Adipose tissue (tissue), 3 donors: ENCODE measurements around the gene IL21R. TPM values are rescaled to one million over a fixed set of nuclear protein-coding genes. Genes with fewer than 3 reads are reported as not detected.

Experiments
- H3K27ac ChIP-seq: one replicate; pipeline ENCODE4 v1.5.1; 2013; ENCODE audit warnings: low read depth, low read length
- WGBS, 3 donors: extraction: QIAGEN DNeasy Blood & Tissue Kit; methylation state at CpG; one replicate each; pipeline ENCODE4 v1.1.7; 2013; 5-methylcytosine and 5-hydroxymethylcytosine counted together
- polyA plus RNA-seq, 3 donors: library from polyadenylated mRNA; stranded (reverse); fragments of 200-250 nt; gene quantifications; one replicate each; pipeline ENCODE4 v1.2.3, GENCODE V29; 2013
- donor health status: healthy with polysubstance abuse.
- donor health status: Bipolar disorder and iron deficiency.
- donor health status: healthy.

The IL21R gene
- polyA plus RNA-seq, 3 donors, result 0.12 to 0.19 TPM; not detected in 1

DNA sequence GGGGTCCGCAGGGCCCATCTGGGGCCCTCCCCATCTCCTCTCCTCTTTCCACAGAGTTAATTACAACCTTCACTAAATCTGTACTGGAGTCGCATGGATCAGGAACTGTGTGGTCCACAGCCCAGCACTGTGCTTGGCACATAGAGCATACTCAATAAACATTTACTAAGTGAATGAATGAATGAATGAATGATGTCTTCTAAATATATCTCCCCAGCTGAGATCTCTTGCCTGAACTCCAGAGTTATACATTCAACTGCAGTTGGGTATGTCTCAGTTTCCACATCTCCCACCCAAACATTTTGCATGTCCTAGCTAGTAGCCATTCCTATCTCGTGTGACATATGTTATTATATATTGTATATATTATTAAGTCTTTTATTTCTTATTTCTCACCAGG is 28.7 kb upstream of the IL21R start:
- 94 to 96% (median 95%) methylated on average over 3 of the region's 3 CpGs for WGBS, 3 donors
- H3K27ac ChIP-seq, result no peak overlapping the region

DNA sequence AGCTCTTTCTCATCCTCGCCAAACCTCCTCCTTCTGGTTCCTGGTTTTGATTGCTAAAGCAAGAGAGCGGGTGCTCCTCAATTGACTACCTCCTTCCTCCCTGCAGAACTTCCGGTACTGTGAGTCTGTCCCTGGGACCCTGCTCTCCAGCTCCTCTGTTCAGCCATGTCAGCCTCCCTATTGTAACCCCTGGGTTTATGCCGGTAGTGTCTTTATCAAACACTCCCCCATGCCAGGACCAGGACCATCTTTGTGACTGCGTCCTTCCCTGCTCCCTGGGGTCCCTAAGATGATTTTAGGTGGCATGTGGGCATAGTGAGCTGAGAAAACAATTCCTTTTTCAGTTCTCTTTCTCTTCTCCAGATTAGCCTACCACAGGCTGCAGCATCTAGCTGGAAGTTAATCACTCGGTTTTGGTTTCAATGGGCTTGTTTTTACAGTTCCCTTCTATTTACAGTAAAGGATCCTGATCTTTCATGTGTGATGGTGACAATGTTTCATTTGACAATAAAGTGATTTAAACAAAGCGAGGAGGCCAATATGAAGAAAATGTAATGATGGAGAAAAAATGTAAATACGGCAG is 27.7 kb upstream of the IL21R start:
- WGBS, 3 donors, result 57 to 86% (median 59%) methylated on average over 8 of the region's 8 CpGs
- H3K27ac ChIP-seq, result no peak overlapping the region

DNA sequence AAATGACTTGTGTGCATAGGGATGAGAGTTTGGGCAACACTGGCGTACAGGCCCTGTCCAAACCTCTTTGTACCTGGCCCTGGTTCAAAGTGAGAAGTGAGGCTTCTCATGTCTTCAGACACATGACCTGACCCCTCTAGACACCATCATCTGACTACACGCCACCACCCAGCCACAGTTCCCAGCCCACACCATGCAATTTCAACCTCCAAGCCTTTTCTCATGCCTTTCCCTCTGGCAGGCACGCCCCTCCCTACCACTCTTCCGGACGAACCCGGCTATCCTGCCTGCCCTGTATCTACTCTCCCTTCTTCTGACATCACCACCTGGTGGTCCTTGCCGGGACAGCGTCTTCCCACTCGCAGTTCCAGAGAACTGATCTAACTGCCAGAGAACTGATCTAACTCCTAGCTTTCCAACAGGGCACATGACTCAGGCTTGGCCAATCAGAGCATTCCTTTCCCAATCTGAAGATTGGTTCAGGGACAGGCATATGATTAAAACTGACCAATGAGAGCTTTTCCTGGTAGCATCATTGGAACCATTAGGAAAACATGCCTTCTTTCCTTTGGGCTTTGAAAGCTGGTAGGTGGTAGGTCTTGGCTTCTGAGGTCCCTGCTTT is 27.1 kb upstream of the IL21R start:
- WGBS, 3 donors, result 17 to 23% (median 22%) methylated on average over 9 of the region's 9 CpGs
- no peak overlapping the region for H3K27ac ChIP-seq

DNA sequence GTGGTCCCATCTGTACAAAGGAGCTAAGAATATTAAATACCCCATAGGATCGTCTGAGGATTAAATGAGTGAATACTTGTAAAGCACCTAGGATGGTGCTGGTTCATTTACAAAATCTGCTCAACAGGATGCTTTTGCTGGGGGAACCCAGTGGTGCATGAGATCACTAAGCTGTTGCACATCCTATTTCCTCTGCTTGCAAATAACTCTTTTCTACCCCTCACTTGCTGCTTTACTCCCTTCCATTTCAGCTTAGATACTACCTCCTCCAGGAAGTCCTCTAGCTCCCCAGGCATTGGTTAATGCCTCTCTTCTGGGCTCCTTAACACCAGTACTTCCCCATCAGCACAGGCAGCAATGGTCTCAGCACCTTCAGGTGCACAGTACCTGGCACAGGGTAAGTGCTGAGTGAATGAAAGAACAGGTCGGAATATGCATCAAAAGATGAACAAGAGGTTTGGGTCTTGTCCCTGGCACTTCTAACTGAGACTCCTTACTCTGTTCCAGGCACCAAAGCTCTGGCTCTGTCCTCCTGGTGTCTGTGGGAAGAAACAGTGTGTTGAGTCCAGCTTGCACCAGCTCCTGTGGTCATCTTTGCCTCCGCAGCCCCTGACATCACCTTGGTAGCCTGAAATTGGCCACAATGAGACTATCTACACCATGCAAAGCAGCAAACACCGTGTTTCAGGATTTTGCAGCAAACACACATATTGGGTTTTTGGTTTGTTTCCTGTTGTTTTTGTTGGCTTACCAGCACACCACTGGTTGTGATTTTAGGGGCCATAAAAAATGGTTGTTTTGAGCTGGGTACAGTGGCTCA is 24.1 kb upstream of the IL21R start:
- no peak overlapping the region for H3K27ac ChIP-seq
- 59 to 69% (median 65%) methylated on average over 4 of the region's 4 CpGs for WGBS, 3 donors

DNA sequence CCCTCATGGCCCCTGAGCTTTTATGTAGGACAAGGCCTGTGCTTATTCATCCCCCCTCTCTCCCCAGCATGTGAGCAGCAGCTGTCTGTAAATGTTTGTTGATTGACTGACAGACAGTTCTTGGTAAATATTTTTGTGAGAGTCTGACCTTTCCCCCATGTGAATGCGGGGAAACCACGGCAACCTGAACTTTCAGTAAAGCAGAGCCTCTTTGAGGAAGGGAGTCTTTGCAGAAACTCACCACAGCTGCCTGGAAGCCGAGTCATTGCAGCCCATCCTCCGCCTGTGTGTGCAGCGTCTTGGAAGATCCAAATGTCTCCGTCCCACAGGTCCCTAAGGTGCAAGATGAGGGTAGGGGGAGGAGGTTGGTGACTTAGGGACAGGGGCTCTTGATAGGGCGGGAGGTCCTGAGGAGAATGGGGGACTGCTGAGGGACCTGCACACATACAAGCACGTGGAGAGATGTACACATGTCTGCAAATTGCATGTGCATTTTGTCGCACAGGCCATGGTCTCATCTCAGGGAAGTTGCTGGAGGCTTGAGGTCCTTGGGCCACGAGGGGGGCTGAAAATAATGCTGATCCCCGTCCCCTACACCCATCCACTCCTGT is 23.0 kb upstream of the IL21R start:
- WGBS, 3 donors, result 54 to 60% (median 58%) methylated on average over 11 of the region's 11 CpGs

DNA sequence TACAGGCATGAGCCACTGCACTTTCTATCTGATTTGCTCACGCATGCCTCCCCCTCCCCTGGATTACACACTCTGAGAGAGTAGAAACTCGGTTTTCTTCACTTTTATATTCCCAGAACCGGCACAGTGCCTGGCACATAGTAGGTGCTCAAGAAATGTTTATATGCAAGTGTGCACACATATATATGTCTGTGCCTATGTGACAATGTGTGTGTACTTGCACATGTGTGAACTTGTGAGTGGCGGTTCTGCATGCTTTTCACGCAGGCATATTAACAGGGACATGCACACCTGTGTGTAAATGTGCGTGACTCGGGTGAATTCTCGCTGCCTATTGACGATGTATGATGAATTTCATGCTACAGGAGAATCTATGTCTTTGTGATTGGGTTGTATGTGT is 22.1 kb upstream of the IL21R start:
- no peak overlapping the region for H3K27ac ChIP-seq
- WGBS, 3 donors, result 81 to 95% (median 92%) methylated on average over 9 of the region's 9 CpGs

More for the DNA sequence above, 23.0 kb upstream of the IL21R start:
- no peak overlapping the region for H3K27ac ChIP-seq

DNA sequence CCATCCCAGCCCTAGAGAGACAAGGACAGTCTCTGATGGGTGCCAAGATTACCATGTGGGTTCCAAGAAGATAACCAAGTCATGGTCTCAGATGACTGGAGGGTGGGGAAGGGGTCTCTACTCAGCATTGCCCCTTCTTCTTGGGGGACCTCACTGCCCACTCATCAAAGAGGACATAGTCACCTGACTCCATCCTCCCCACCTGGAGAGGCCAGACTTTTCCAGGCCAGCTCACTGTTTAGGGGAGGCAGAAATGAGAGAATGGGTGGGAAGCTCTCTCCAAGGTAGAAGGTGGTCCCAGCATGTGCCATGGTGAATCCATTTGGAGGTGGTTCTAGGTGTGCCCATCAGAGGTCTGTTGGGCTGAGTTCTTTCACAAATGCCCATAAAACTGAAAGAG is 20.7 kb upstream of the IL21R start:
- H3K27ac ChIP-seq, result no peak overlapping the region

DNA sequence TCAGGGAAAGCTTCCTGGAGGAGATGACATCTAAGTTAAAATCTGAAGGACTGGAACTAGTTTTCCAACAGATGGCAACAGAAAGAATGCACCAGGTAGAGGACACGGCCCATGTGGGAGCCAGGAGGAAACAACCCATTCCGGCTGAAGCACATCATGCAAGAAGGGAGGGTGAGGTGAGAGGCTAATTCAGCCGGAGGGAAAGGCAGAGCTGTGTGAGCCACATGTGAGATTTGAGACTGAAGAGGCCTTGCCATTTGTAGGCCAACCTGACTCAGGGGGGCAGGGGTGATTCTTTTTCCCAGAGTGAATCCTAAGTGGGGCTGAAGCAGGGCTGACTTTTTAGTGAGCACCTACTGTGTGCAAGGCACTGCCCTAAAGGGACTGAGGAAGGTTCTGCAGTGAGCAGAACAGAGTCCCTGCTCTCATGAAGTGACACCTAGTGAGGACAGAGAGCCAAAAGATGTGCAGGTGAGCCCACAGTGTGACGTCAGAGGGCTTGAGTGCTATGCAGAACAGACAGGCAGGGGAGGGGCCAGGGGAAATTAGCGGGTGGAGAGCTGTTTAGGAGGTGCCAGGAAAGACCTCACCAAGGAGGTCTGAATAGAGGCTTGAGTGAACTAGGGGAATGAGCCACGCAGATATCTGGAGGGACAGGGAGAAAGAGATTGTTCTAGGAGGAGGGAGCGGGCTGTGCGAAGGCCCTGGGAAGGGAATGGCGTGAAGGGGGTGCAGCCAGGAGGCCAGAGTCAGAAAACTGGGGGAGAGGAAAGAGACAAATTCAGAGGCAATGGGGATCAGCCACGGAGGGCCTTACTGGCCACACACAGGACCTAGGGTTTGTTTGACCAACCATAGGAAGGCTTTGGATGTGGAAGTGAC is 19.8 kb upstream of the IL21R start:
- WGBS, 3 donors, result 72 to 84% (median 80%) methylated on average over 10 of the region's 10 CpGs
- H3K27ac ChIP-seq, result no peak overlapping the region

DNA sequence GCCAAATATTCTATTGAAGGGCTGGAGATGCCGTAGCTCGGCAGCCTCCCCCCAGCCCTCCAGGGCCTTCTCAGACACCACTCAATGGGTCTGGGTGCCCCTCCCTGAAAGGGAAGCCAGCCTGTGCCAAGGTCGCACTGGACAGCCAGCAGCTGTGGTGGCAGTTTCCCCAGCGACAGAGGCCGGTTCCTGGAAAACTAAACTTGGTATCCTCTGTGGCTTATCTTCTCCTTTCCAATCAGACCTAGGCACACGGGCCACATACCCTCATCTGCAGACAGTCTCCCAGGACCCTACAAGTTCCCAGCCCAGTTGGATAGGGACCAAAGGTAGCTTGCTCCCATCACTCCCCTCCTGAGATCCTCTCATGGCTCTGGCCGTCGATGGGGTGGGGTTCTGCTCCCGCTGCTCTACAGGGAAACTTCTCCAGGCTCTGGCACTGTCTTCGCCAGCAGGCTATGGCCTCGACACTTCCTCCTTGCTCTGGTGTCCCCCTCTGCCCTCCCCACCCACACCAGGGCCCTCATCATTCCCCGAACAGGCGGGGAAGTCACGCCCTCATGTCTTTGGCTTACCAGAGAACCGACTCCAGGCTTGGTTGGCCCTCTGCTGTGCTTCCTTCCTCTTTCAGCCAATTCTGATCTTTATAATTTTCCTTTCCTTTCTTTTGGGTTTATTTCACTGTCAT is 18.3 kb upstream of the IL21R start:
- H3K27ac ChIP-seq, result no peak overlapping the region
- WGBS, 3 donors, result 51 to 73% (median 65%) methylated on average over 15 of the region's 15 CpGs

GRCh38 chr16:27384425-27384824 is 17.5 kb upstream of the IL21R start:
- H3K27ac ChIP-seq, result no peak overlapping the region
- 62 to 71% (median 64%) methylated on average over 5 of the region's 5 CpGs for whole genome bisulfite sequencing, 3 donors

GRCh38 chr16:27385398-27385797 is 16.6 kb upstream of the IL21R start:
- 80 to 94% (median 88%) methylated on average over 7 of the region's 7 CpGs for WGBS, 3 donors
- H3K27ac ChIP-seq, result no peak overlapping the region

GRCh38 chr16:27386674-27387073 is 15.3 kb upstream of the IL21R start:
- H3K27ac ChIP-seq, result no peak overlapping the region
- WGBS, 3 donors, result 70 to 77% (median 73%) methylated on average over 4 of the region's 4 CpGs

DNA sequence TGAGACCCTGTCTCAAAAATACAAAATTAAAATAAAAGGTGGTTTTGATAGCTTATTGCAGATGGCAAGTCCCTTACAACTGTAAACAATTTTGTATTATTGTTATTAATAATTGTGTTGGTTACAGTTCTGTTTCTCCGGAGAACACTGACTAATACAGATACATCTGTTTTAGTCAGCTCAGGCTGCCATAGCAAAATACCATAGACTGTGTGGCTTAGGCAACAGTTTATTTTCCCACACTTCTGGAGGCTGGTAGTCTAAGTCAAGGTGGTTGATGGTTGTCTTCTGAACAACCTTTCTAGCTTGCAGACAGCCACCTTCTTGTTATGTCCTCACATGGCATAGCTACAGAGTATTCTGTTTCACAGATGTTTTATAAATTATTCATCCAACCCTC is 14.2 kb upstream of the IL21R start:
- WGBS, 3 donors, result 92 to 97% (median 93%) methylated on average over 1 of the region's 1 CpG
- no peak overlapping the region for H3K27ac ChIP-seq

GRCh38 chr16:27389272-27389961 is 12.6 kb upstream of the IL21R start:
- whole genome bisulfite sequencing, 3 donors, result 73 to 77% (median 77%) methylated on average over 8 of the region's 8 CpGs

GRCh38 chr16:27390151-27390550 is 11.8 kb upstream of the IL21R start:
- no peak overlapping the region for H3K27ac ChIP-seq

More at GRCh38 chr16:27389272-27389961, 12.6 kb upstream of the IL21R start:
- H3K27ac ChIP-seq, result no peak overlapping the region

DNA sequence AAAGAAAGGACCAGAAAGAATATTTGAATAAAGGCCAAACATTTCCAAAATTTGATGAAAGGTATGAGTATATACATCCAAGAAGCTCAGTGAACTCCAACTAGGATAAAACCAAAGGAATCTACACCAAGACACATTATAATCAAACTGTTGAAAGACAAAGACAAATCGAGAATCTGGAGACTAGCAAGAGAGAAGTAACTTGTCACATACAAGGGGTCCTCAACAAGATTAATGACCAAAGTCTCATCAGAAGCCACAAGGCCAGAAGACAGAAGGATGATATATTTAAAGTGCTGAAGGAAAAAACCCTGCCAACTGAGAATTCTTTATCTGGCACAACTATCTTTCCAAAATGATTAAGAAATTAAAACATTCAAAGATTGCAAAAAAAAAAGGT is 9.3 kb upstream of the IL21R start:
- WGBS, 3 donors, result 70 to 81% (median 73%) methylated on average over 1 of the region's 1 CpG
- no peak overlapping the region for H3K27ac ChIP-seq

- no peak overlapping the region for H3K27ac ChIP-seq
Measured at GRCh38 chr16:27394516-27394915, 7.5 kb upstream of the IL21R start.
